NCI-H345 treated with DMSO at 0.1 percent for 48 hours (cell line): Measurements from ENCODE around the gene IL17RE.
A peak's percentile ranks its signal among the peaks of the same experiment; 100 is the strongest.

Source experiments
- DNase-seq: peaks from one replicate; lab custom pipeline; 2025; ENCODE audit not compliant: unreplicated experiment; lab: John Stamatoyannopoulos, UW

The IL17RE gene

GRCh38 chr3:9903238-9903624 is 583 bp downstream of the IL17RE start:
- no peak for DNase-seq

GRCh38 chr3:9903904-9904303 is 1.3 kb downstream of the IL17RE start:
- DNase-seq = no peak

GRCh38 chr3:9906480-9906879 is 3.8 kb downstream of the IL17RE start:
- no peak for DNase-seq

DNA sequence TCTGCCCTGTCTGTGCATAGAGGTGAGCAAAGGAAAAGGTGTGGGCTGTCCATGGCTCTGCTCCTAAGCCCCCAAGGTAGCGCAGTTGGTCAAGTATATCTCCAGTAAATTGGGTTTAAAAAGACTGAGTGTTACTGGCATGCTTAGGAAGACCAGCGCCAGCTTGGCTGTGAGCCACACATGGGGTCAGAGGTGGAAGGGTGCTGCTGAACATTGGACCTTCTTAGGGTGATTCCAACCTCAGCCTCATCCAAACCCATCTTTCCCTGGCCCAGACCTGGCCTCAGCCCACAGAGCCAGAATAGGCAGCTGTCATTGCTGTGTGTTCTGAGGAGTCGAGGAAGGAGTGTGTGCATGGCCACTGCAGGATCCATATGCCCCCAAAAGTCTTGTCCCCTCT is 5.6 kb downstream of the IL17RE start:
- DNase-seq = no peak

GRCh38 chr3:9909221-9910013 is 6.8 kb downstream of the IL17RE start:
- no peak for DNase-seq

DNA sequence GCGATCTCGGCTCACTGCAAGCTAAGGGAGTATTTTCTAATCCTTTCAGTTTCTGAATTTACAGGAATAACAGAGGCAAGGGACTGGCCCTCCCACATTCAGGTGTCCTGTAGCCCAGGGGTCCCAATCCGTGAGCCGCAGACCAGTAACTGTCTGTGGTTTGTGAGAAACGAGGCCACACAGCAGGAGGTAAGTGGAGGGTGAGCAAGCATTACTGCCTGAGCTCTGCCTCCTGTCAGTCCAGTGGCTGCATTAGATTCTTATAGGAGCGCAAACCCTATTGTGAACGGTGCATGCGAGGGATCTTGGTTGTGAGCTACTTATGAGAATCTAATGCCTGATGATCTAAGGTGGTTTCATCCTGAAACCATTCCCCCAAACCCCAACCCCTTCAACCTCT is 9.2 kb downstream of the IL17RE start:
- no peak for DNase-seq

GRCh38 chr3:9912294-9912935 is 9.8 kb downstream of the IL17RE start:
- no peak for DNase-seq

- no peak for DNase-seq
Measured at GRCh38 chr3:9913601-9914000, 11.0 kb downstream of the IL17RE start.

- no peak for DNase-seq
Measured at GRCh38 chr3:9914011-9914410, 11.4 kb downstream of the IL17RE start.

- no peak for DNase-seq
Measured at GRCh38 chr3:9914559-9915253, 12.1 kb downstream of the IL17RE start.

- no peak for DNase-seq
Measured at GRCh38 chr3:9915254-9916141, 12.8 kb downstream of the IL17RE start.

- DNase-seq = no peak
Measured at GRCh38 chr3:9916346-9916733, 13.7 kb downstream of the IL17RE start.

- peak; percentile 48 for DNase-seq
Measured at GRCh38 chr3:9916734-9917680, 14.4 kb downstream of the IL17RE start, which contains the start of gene IL17RC. Gene IL17RC, plus strand, starts transcription at chr3:9917098. Its CDS starts 218 bp downstream, at chr3:9917316.

DNA sequence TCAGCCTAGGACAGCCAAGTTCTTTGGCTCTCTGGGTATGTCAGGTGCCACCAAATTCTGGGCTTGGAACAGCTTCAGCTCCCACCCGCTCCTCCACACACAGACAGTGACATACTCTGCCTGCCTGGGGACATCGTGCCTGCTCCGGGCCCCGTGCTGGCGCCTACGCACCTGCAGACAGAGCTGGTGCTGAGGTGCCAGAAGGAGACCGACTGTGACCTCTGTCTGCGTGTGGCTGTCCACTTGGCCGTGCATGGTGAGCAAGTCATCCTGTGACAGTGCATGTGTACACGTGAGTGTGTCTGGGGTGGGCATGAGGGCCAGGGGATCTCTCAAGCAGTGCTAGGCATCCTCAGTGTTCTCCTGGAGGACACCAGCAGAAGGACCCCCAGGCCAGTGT is 15.2 kb downstream of the IL17RE start:
- DNase-seq = no peak

- DNase-seq = no peak
Measured at GRCh38 chr3:9918261-9919038, 15.8 kb downstream of the IL17RE start.

GRCh38 chr3:9928158-9928557 is 25.5 kb downstream of the IL17RE start:
- DNase-seq = no peak

DNA sequence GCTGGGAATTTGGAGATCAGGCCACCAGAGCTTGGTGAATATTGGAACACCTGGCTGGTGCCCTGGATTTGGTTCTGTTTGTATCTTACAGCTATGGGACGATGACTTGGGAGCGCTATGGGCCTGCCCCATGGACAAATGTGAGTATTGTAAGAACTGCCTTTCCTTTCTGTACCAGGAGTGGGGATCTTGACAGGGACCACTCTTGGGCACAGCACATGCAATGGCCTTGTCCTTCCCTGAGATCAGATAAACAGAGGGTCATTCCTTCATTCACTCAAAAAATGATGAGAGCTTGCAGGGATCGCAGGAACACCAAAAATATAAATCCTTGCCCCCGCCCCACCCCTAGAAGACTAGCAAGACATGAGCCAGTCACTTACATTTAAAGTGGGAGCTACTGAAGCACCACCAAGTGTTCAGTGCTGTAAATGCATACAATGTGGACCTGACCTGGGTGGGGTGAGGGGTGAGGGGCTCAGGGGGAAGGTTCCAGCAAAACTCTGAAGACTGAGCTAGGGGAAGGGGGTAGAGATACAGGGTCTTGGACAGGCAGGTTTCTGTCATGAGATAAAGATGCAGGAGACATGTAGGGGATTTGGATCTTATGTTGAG is 28.3 kb downstream of the IL17RE start:
- no peak for DNase-seq

DNA sequence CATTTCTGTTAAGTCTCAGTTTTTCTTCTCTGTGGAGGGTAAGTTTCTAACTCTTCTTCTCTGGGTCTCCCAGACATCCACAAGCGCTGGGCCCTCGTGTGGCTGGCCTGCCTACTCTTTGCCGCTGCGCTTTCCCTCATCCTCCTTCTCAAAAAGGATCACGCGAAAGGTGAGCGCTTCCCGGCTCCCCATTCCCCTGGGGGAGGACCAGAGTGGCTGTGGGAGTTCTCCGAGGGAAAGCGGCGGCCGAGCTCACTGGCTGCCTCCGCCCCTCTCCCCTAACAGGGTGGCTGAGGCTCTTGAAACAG is 29.8 kb downstream of the IL17RE start:
- no peak for DNase-seq
